NK-92 treated with Interleukin-12 subunit alpha and Interleukin-12 subunit beta, amount 100 ng/mL, for 24 hours (cell line): ENCODE data around the gene ESRRB.

Experiments used
- DNase-seq: peaks from one replicate; lab custom pipeline; 2025; lab: John Stamatoyannopoulos, UW

Gene ESRRB

DNA sequence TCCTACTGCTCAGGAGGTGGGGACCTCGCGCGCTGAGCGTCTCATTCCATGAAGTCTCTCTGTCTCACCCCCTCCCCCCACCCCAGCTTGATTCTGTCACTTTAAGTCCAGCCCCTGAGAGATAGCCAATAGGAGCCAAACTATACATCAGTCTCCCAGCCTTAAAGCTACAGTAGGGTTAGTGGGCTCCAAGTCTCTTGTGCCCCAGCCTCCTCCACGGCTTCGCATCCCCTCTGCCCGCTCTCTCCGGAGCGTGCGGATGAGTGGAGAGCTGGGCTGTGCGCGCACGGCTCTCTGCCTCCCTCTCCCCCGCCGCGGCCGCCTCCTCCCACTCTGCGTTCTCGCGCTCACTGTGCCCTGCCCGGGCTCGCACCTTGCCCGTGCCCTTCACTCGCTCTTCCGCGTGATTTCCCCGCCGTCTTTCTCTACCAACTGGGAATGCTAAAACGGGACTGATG lies at the start of gene ESRRB:
ESRRB (plus strand) TSS at position 191 of the 458 bp plus-strand sequence; CDS start at position 456, 265 bp downstream.
- no peak for DNase-seq

- DNase-seq = no peak
Observed at GRCh38 chr14:76326918-76327689, 48.8 kb upstream of the ESRRB start.

DNA sequence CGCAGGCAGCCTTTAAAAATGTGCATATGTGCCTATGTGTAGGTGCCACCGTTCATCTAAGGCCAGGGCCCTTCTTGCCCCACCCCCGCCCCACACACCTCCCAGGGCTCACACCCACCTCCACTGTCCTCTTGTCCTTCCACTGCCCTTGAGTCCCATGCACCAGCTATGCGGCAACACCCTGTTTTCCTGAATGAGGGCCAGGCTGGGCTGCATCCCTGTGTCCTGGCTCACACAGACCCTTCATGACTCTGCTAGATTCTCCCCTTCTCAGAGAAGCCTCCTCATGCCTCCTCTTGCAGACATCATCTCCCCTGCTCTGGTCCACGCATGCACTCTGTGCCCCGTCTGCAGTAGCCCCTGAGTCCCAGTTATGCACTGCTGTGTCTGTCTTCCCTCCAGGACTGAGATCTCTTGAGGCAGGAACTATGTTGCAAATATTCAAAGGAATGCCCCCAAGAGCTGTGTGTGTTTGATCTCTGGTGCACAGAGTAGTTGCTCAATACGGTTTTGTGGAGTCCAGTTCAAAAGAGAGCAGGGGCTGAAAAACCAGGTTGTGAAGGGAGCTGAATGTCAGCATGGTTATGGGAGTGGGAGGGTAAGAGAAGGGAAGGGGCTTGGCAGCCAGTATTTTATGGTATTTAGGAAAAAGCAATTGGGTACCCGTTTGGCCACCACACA lies 47.3 kb upstream of the ESRRB start:
- no peak for DNase-seq

- no peak for DNase-seq
Observed at GRCh38 chr14:76329154-76329928, 46.6 kb upstream of the ESRRB start.

DNA sequence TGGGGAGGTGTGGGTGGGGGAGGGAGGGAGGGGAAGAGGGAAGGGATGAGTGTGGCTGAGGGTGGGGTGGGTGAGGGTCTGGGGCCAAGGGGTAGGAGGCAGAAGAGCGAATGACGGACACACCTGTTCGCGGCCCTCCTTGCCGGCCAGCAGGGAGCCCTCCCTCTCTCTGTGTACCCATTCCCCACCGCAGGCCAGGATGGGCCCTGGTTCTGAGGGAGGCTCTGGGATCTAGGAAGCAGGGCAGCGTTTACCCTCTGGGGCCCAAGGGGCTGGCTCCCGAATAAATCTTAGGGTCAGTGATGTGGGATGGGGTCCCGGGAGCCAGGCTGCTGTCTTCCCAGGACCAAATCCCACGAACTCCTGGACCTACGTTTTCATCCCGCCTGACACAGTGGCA lies 46.0 kb upstream of the ESRRB start:
- DNase-seq = no peak

- no peak for DNase-seq
Observed at GRCh38 chr14:76330411-76331327, 45.3 kb upstream of the ESRRB start.

- no peak for DNase-seq
Observed at GRCh38 chr14:76331328-76332011, 44.5 kb upstream of the ESRRB start.

- no peak for DNase-seq
Observed at GRCh38 chr14:76333664-76334063, 42.3 kb upstream of the ESRRB start.

GRCh38 chr14:76334316-76334715 lies 41.6 kb upstream of the ESRRB start:
- no peak for DNase-seq

DNA sequence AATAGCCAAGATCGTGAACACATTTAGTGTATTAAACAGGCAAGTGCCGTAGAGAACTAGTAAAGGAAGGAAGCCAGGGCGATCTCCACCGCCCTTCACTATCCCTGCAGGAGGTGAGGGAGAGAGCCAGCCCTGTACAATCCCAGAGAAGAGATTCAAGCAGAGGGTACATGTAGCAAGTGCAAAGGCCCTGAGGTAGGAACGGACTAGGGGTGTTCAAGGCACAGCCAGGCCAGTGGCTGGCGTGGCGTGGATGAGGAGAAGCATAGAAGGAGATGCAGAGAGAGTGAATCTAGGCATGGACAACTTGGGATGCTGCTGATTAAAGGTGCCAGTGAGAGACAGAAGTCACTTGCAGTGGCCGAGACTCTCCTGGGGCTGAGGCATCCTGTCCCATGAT lies 39.1 kb upstream of the ESRRB start:
- DNase-seq = no peak

DNA sequence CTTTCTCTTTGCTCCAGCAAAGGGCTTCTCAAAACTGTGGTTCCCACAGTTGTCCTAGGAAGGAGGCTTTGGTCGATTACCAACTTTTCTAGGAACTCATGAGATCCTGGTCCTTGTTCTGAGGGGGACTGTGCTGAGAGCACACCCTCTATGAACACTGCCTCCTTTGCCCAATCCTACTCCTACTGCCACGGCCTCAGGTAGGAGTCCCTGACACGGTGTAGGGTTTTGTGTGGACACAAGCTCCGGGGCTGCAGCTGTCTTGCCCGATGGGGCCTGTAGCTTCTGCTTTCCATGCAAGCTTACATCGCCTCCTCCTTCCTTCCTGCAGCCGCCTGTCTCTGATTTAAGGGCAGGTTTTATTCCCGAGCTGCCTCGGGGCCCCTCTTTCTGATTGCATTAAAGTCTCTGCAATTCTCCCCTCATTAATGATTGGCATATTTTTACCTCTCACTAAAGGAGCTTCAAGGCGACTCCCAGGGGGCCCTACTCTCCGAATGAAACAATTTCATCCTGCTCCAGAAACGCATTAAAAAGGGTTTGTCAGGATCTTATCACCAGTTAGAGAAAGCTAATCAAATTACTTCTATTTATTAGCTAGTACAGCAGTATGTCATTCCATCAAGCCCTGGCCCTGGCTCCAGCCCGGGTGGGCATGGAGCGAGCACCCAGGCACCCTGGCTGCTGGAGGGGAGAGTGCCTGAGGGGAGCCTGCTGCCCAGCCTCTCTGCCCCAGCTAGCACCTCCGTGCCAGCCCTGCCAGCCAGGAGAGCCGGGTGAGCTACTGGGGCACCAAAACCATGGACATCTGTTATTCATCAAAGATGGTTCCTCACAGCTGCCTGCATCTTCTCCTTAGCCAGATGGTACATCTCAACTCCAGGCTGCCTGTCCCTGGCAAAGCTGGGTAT lies 38.0 kb upstream of the ESRRB start:
- no peak for DNase-seq

DNA sequence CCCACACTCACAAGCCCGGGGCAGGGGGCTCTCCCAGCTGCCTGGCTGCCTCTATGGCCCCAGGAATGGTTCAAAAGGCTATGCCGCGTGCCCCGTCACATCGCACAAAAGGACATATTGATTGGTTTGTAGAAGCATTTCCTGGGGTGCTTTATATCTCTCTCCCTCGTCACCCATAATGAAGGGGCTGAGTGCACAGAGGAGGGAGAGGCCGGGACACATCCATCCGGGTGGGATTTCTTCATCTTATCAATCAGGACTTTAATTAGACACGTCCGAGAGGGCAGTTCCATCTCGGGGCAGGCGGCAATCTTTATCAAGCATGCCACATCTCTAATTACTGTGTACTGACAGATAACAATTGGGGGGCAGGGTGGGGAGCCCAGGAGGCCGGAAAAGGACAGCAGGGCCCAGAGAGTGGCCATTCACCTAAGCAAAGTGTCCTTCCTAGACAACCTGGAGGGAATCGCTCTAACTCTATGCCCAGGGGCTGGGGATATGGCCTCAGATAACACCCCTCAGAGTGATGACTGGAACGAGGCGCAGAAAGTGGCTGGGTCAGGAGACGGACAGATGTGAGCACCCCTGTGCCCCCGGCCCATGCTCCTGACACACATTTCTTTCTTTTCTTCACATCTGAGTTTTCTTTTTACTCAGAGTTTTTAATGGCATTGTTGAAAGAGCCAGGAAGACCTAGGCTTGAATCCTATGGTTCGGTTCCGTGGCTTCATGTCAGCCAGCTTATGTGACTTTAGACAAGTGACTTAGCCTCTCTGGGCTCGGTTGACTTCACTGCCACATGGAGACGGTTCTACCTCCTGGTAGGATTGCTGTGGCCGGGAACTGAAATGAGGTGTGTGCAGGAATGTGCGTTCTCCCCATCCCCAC lies 36.0 kb upstream of the ESRRB start:
- DNase-seq = no peak

GRCh38 chr14:76343386-76343785 lies 32.6 kb upstream of the ESRRB start:
- no peak for DNase-seq

GRCh38 chr14:76346391-76347160 lies 29.4 kb upstream of the ESRRB start:
- DNase-seq = no peak

GRCh38 chr14:76348898-76349297 lies 27.0 kb upstream of the ESRRB start:
- no peak for DNase-seq

DNA sequence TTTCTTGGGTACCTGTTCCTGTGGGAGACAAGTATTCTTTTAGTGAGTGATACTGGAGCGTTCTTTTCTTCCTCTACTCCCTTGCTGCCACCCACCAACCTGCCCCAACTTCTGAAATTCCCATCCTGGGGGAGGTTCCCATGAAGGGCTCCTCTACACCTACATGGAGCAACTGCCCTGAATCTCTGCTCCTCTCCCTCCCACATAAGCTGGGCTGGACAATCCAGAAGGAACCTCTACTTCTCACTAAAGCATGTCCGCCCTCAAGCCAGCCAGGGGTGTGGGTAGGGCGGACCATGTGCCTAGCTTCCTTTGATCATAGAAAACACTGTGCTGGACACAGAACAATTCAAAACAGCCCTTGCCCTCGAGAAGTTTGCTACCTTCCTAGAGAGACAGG lies 25.9 kb upstream of the ESRRB start:
- no peak for DNase-seq

- DNase-seq = no peak
Observed at GRCh38 chr14:76350671-76351070, 25.3 kb upstream of the ESRRB start.

GRCh38 chr14:76351941-76352340 lies 24.0 kb upstream of the ESRRB start:
- no peak for DNase-seq
